HEK293 (cell line): ENCODE data around the gene MUC22.
"Not testable (repeated sequence)": the region's sequence is repeated elsewhere in the genome, so short reads cannot be mapped to it uniquely, and the experiment has no call there.

Source experiments
- CTCF ChIA-PET: fragments of 350-600 bp; formaldehyde crosslinking; extraction: SDS; loops from one replicate; lab custom pipeline; 2021; ENCODE audit warnings: antibody characterized with exemption; lab: Yijun Ruan, JAX
- POLR2A ChIA-PET: fragments of 300-600 bp; formaldehyde crosslinking; extraction: SDS; loops from one replicate; lab custom pipeline; 2020; ENCODE audit warnings: antibody characterized with exemption, inconsistent platforms; lab: Yijun Ruan, JAX
- H3K27ac ChIP-seq: fragments of 200-500 bp; sonication (Bioruptor generic); 2 replicates; pipeline ENCODE4 v1.5.1; 2014; ENCODE audit warnings: low read depth, low read length, control low read depth, inconsistent platforms; ENCODE audit errors: extremely low read depth
- H3K36me3 ChIP-seq, 2 experiments: fragments of 200-500 bp in 1 of 2; sonication (Bioruptor generic) in 1 of 2; 1 replicate in 1 of 2; 2 replicates in 1 of 2; pipeline ENCODE4 v1.5.1; 2014 to 2017; ENCODE audit warnings: inconsistent platforms in 2 of 2, low read length in 2 of 2; ENCODE audit not compliant: control insufficient read depth in 2 of 2, insufficient read depth in 1 of 2
- H3K4me1 ChIP-seq: fragments of 200-500 bp; sonication (Bioruptor generic); 2 replicates; pipeline ENCODE4 v1.5.1; 2014; ENCODE audit warnings: mild to moderate bottlenecking, low read length, inconsistent platforms; ENCODE audit not compliant: control insufficient read depth, insufficient read depth
- H3K4me3 ChIP-seq: 2 replicates; pipeline ENCODE4 v1.5.1; 2011; ENCODE audit warnings: low read depth, mild to moderate bottlenecking, control low read depth, low read length, moderate library complexity
- H3K9me3 ChIP-seq: fragments of 200-500 bp; sonication (Bioruptor generic); 2 replicates; pipeline ENCODE4 v1.5.1; 2014; ENCODE audit warnings: low read depth, low read length, inconsistent platforms; ENCODE audit not compliant: control insufficient read depth, insufficient read depth
- PRDM2 ChIP-seq: fragments of 450-650 bp; formaldehyde crosslinking; IDR thresholded peaks from 2 replicates; pipeline ENCODE4 v1.5.1; 2016; ENCODE audit warnings: missing biosample characterization, missing genetic modification characterization, borderline replicate concordance
- ZBTB26 ChIP-seq: fragments of 450-650 bp; formaldehyde crosslinking; optimal IDR thresholded peaks from 2 replicates; pipeline ENCODE3; 2016; ENCODE audit warnings: missing biosample characterization, mild to moderate bottlenecking, missing genetic modification characterization
- ZNF169 ChIP-seq: fragments of 450-650 bp; formaldehyde crosslinking; IDR thresholded peaks from 2 replicates; pipeline ENCODE4 v1.5.1; 2016; ENCODE audit warnings: missing biosample characterization, missing genetic modification characterization
- ZNF426 ChIP-seq: fragments of 450-650 bp; formaldehyde crosslinking; IDR thresholded peaks from 2 replicates; pipeline ENCODE4 v1.5.1; 2017; ENCODE audit warnings: missing biosample characterization, missing genetic modification characterization, mild to moderate bottlenecking, inconsistent platforms, moderate library complexity
- ZNF560 ChIP-seq: fragments of 450-650 bp; formaldehyde crosslinking; IDR thresholded peaks from 2 replicates; pipeline ENCODE4 v1.5.1; 2017; ENCODE audit warnings: missing biosample characterization, missing genetic modification characterization, borderline replicate concordance
- ZXDB ChIP-seq: fragments of 450-650 bp; formaldehyde crosslinking; IDR thresholded peaks from 2 replicates; pipeline ENCODE4 v1.5.1; 2016; ENCODE audit warnings: missing biosample characterization, missing genetic modification characterization

The MUC22 gene

GRCh38 chr6:31016659-31017299 is 6.5 kb downstream of the MUC22 start:
- no peak overlapping the region for H3K4me3 ChIP-seq
- ChIA-PET POLR2A (no interaction called here), CTCF (interaction anchor here (1.0 kb wide), 1 partner anchor 91 kb away, joined by 3 read pairs; no protein-coding TSS in a partner anchor)
- H3K4me1 ChIP-seq, result no peaks in the 10 kb centered on the region
- TF ChIP-seq ZXDB (tag by site-specific recombination), result no peak
- H3K27ac ChIP-seq, result no peak overlapping the region
- H3K36me3 ChIP-seq, result no peaks in the 10 kb centered on the region
- no peaks in the 10 kb centered on the region; the same call in 1 of the 2 replicates for H3K9me3 ChIP-seq

- H3K36me3 ChIP-seq, POLR2A ChIA-PET, H3K4me3 ChIP-seq, H3K4me1 ChIP-seq, H3K27ac ChIP-seq, H3K9me3 ChIP-seq: not testable (repeated sequence)
- CTCF ChIA-PET, result interaction anchor here (1.4 kb wide), 1 partner anchor 102 kb away, joined by 4 read pairs; no protein-coding TSS in a partner anchor
Measured at GRCh38 chr6:31017436-31017835, 7.2 kb downstream of the MUC22 start.

- Histone ChIP-seq H3K36me3 (no peaks in the 10 kb centered on the region), H3K4me3 (no peak overlapping the region), H3K4me1 (no peaks in the 10 kb centered on the region), H3K27ac (no peak overlapping the region), H3K9me3 (no peaks in the 10 kb centered on the region)
- no peak for TF ChIP-seq ZNF426 (tag by site-specific recombination)
- no peak for TF ChIP-seq ZBTB26 (tag by site-specific recombination)
- TF ChIP-seq PRDM2 (tag by site-specific recombination), result no peak
- TF ChIP-seq ZNF560, result no peak
- TF ChIP-seq ZNF169 (tag by site-specific recombination), result no peak
- ChIA-PET CTCF (interaction anchor here (0.6 kb wide), 1 partner anchor 264 kb away, joined by 3 read pairs; no protein-coding TSS in a partner anchor), POLR2A (no interaction called here)
Measured at GRCh38 chr6:31020057-31020456, 9.8 kb downstream of the MUC22 start.

GRCh38 chr6:31020631-31021255 is 10.5 kb downstream of the MUC22 start:
- H3K36me3 ChIP-seq, H3K4me3 ChIP-seq, H3K4me1 ChIP-seq, H3K27ac ChIP-seq, H3K9me3 ChIP-seq: not testable (repeated sequence)
- ChIA-PET CTCF (interaction anchor here (0.6 to 1.0 kb wide), 2 partner anchors 21 to 33 kb away, joined by 3 to 7 read pairs; no protein-coding TSS in a partner anchor), POLR2A (interaction anchor here (0.6 kb wide), 1 partner anchor 475 kb away, joined by 5 read pairs; no protein-coding TSS in a partner anchor)

- H3K9me3 ChIP-seq, POLR2A ChIA-PET, H3K4me1 ChIP-seq, H3K4me3 ChIP-seq, H3K27ac ChIP-seq, H3K36me3 ChIP-seq: not testable (repeated sequence)
- CTCF ChIA-PET, result interaction anchor here (0.6 to 1.1 kb wide), 3 partner anchors 20 to 65 kb away, joined by 3 to 7 read pairs (median 3); no protein-coding TSS in a partner anchor
Measured at GRCh38 chr6:31021705-31022531, 11.6 kb downstream of the MUC22 start.
